ENCODE data around the gene HBS1L. TPM values are rescaled to one million over a fixed set of nuclear protein-coding genes. Genes with fewer than 3 reads are reported as not detected.

HBS1L gene
- total and polyA plus RNA-seq, 4 donors, result 32.7 to 89.0 (median 52.2) TPM

DNA sequence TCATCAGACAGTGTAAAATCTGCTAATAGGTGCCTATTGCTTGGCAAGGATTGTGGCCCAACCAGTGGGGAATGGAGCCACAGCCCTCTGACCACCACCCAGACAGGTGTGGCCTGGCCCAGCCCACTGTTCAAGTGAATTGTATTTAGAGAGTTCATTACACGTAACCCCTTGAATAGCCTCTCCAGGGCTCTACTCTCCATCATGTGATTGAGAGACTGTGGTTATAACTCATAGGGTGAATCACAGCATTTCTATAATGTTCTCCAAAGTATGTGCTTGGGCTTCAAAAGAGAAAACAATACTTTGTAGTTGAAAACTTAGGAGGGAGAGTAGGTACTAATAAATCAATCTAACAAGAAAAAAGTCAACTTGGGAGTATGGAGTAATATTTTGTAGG lies 143.1 kb downstream of the HBS1L start:
- 95% methylated on average over 1 of the region's 1 CpG for WGBS
- H3K36me3 ChIP-seq (ENCODE audit: control insufficient read depth in 4 of 4, insufficient read depth in 3 of 4, low read depth in 1 of 4, low read length in 3 of 4), result peaks cover 3 to 10% (median 4%) of the 10 kb centered on the region in 4 donors
- no peak for DNase-seq (ENCODE audit: low spot score)

GRCh38 chr6:134910593-134910935 lies 144.1 kb downstream of the HBS1L start:
- Histone ChIP-seq H3K9me3 (ENCODE audit: control insufficient read depth in 4 of 4, low read length in 3 of 4) (no peaks in the 10 kb centered on the region), H3K4me3 (ENCODE audit: low read depth in 1 of 3, low read length in 3 of 3) (no peak overlapping the region), H3K27ac (ENCODE audit: low read depth in 1 of 2, low read length in 2 of 2) (no peak overlapping the region), H3K9ac (ENCODE audit: low read depth in 1 of 2, low read length in 2 of 2) (no peak overlapping the region), H3K4me1 (ENCODE audit: control insufficient read depth in 4 of 4, insufficient read depth in 4 of 4, low read length in 3 of 4) (peaks cover 0 to 5% (median 0%) of the 10 kb centered on the region in 4 donors), H3K27me3 (ENCODE audit: control insufficient read depth in 4 of 4, insufficient read depth in 4 of 4, low read length in 3 of 4) (no peaks in the 10 kb centered on the region), H3K36me3 (ENCODE audit: control insufficient read depth in 4 of 4, insufficient read depth in 3 of 4, low read depth in 1 of 4, low read length in 3 of 4) (peaks cover 0 to 4% (median 1%) of the 10 kb centered on the region in 4 donors)
- no peak for DNase-seq (ENCODE audit: low spot score)
- TF ChIP-seq, protein P1, sequence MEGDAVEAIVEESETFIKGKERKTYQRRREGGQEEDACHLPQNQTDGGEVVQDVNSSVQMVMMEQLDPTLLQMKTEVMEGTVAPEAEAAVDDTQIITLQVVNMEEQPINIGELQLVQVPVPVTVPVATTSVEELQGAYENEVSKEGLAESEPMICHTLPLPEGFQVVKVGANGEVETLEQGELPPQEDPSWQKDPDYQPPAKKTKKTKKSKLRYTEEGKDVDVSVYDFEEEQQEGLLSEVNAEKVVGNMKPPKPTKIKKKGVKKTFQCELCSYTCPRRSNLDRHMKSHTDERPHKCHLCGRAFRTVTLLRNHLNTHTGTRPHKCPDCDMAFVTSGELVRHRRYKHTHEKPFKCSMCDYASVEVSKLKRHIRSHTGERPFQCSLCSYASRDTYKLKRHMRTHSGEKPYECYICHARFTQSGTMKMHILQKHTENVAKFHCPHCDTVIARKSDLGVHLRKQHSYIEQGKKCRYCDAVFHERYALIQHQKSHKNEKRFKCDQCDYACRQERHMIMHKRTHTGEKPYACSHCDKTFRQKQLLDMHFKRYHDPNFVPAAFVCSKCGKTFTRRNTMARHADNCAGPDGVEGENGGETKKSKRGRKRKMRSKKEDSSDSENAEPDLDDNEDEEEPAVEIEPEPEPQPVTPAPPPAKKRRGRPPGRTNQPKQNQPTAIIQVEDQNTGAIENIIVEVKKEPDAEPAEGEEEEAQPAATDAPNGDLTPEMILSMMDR (IDR thresholded peaks at IDR 0.05; ENCODE audit: low read depth, low read length, missing input control), result no peak
- no peak for TF ChIP-seq RAD21 (IDR thresholded peaks at IDR 0.05)
- no peak for TF ChIP-seq HNF4A (conservative IDR thresholded peaks at IDR 0.05)
- TF ChIP-seq RXRA (IDR thresholded peaks at IDR 0.05), result peak in 1 of 2 donors; percentile 42
- TF ChIP-seq JUND (IDR thresholded peaks at IDR 0.05), result no peak
- no peak for TF ChIP-seq EGR1 (IDR thresholded peaks at IDR 0.05; ENCODE audit: low read depth in 2 of 2)
- TF ChIP-seq NR2F2 (IDR thresholded peaks at IDR 0.05), result peak; percentile 92
- TF ChIP-seq FOXA2 (IDR thresholded peaks at IDR 0.05), result no peak
- no peak for TF ChIP-seq SP1 (IDR thresholded peaks at IDR 0.05)
- TF ChIP-seq ATF3 (IDR thresholded peaks at IDR 0.05), result no peak
- WGBS, result 79% methylated on average over 1 of the region's 1 CpG

More for the DNA sequence above, 143.1 kb downstream of the HBS1L start:
- H3K9ac ChIP-seq (ENCODE audit: low read depth in 1 of 2, low read length in 2 of 2), result no peak overlapping the region
- no peak overlapping the region for H3K4me3 ChIP-seq (ENCODE audit: low read depth in 1 of 3, low read length in 3 of 3)
- no peaks in the 10 kb centered on the region for H3K9me3 ChIP-seq (ENCODE audit: control insufficient read depth in 4 of 4, low read length in 3 of 4)
- peaks cover 0 to 5% (median 0%) of the 10 kb centered on the region in 4 donors for H3K4me1 ChIP-seq (ENCODE audit: control insufficient read depth in 4 of 4, insufficient read depth in 4 of 4, low read length in 3 of 4)
- no peak for TF ChIP-seq TAF1 (conservative IDR thresholded peaks at IDR 0.05)
- TF ChIP-seq, protein P2, sequence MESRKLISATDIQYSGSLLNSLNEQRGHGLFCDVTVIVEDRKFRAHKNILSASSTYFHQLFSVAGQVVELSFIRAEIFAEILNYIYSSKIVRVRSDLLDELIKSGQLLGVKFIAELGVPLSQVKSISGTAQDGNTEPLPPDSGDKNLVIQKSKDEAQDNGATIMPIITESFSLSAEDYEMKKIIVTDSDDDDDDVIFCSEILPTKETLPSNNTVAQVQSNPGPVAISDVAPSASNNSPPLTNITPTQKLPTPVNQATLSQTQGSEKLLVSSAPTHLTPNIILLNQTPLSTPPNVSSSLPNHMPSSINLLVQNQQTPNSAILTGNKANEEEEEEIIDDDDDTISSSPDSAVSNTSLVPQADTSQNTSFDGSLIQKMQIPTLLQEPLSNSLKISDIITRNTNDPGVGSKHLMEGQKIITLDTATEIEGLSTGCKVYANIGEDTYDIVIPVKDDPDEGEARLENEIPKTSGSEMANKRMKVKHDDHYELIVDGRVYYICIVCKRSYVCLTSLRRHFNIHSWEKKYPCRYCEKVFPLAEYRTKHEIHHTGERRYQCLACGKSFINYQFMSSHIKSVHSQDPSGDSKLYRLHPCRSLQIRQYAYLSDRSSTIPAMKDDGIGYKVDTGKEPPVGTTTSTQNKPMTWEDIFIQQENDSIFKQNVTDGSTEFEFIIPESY (IDR thresholded peaks at IDR 0.05), result no peak
- TF ChIP-seq REST (IDR thresholded peaks at IDR 0.05), result no peak
- no peak for TF ChIP-seq NR2F2 (IDR thresholded peaks at IDR 0.05)
- no peak overlapping the region for H3K27ac ChIP-seq (ENCODE audit: low read depth in 1 of 2, low read length in 2 of 2)
- H3K27me3 ChIP-seq (ENCODE audit: control insufficient read depth in 4 of 4, insufficient read depth in 4 of 4, low read length in 3 of 4), result no peaks in the 10 kb centered on the region

Other genes starting within 250 kb of the HBS1L start
- gene ALDH8A1, start 104.7 kb downstream of the HBS1L start, total RNA-seq, result 100 to 1,000 TPM in 1 of 2 donors, 10 to 100 TPM in 1; 73.0 to 255 TPM
- 100 to 1,000 TPM in 1 of 2 donors, 10 to 100 TPM in 1; 99.4 to 115 TPM for gene ALDH8A1, start 104.7 kb downstream of the HBS1L start, polyA plus RNA-seq
- 10 to 100 TPM in 1 of 2 donors, under 1 TPM in 1; 0.08 to 19.8 TPM for gene MYB, start 126.5 kb upstream of the HBS1L start, total RNA-seq
- under 1 TPM; 0.10 to 0.13 TPM for gene MYB, start 126.5 kb upstream of the HBS1L start, polyA plus RNA-seq

Measured in liver (tissue), 9 donors.